DND-41 (cell line): ENCODE data around the gene PAK5.

Source experiments
- CTCF ChIP-seq: IDR thresholded peaks from 2 replicates; pipeline ENCODE4 v1.5.1; 2012; ENCODE audit warnings: borderline replicate concordance, low read length, moderate library complexity, mild to moderate bottlenecking; ENCODE audit not compliant: poor library complexity, severe bottlenecking; ENCODE audit errors: extremely low read depth
- EZH2 ChIP-seq: IDR thresholded peaks from 3 replicates; pipeline ENCODE4 v1.6.1; 2012; ENCODE audit warnings: borderline replicate concordance, low read depth, mild to moderate bottlenecking, moderate library complexity, low read length, inconsistent platforms; ENCODE audit not compliant: severe bottlenecking

GRCh38 chr20:9600562-9600961 is 238.3 kb downstream of the PAK5 start:
- TF ChIP-seq CTCF: no peak
- TF ChIP-seq EZH2: no peak
